Measurements from ENCODE around the gene HHIP.

Gene HHIP

DNA sequence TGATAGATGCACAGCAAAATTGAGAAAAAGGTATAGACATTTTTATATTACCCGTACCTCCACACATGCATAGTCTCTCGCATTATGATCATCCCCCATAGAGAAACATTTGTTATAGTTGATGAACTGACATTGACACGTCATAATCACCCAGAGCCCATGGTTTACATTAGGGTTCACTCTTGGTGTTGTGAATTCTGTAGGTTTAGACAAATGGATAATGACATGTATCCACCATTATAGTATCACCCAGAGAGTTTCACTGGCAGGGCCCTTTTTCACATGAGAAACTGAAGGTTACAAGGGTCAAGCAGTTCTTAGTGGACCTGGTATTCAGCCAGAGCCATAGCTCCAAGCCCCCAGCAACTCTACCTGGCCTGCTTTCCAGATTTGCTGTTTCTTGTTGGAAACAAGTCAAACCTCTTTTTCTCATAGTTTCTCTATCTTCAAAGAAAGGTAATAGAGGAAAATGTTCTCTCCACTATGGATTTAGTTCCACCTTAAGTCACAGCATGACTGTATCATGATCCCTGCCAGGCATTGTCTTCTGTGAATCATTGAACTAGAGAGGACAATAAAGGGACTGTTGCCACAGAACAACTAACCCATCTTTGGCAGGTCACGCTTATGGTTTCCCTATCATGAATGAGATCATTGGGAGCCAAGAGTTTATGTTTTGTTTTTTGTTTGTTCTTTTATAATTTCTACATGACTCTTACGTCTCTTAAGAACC lies 64.0 kb downstream of the HHIP start:
- DNase-seq (ENCODE audit: low spot score), result no peak

DNA sequence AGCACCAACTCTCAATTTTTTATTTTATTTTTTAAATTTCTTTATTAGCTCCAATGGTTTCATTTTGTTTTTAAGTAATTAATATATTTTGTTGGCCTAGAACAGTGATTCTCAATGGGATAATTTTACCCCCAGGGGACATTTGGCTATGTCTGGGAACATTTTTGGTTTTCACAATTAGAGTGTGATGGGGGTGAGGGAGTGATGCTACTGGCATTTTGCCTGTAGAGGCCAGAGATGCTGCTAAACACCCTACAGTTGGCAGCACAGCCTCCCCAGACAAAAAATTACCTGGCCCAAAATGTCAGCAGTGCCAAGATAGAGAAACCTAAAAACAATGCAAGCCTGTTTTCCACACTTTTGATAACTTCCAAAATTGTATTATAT lies 64.6 kb downstream of the HHIP start:
- no peak for DNase-seq (ENCODE audit: low spot score)

DNA sequence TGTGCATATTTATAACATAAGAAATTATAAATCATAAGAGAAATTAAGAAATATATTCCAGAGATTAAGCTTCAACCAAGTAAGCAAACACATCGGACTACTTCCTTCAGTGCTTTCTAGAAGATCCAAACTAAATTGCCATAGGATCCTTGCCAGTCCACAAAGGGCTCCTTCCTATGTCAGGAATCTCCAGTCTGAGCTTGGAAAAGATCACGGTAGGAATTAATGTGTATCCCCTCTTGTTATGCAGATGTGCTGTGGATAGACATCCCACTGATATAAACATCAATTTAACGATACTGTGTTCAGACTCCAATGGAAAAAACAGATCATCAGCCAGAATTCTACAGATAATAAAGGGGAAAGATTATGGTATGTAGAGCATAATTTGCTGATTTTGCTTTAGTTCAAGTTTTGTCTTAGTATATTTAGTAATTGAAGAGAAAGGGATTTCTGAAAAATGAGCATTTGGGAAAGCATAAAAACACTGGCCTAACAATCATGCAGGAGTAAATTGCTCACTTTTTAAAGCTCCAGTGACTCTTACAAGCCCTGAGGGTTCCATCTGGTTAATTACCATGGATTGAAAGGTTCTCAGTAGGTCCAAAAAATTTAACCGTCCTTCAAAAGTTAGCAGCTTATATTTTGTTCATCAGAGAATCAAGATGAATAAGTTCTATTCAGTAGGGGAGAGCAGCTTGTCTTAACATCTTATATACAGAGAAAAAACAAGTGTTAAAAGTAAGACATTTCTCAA lies 65.9 kb downstream of the HHIP start:
- no peak for DNase-seq (ENCODE audit: low spot score)

DNA sequence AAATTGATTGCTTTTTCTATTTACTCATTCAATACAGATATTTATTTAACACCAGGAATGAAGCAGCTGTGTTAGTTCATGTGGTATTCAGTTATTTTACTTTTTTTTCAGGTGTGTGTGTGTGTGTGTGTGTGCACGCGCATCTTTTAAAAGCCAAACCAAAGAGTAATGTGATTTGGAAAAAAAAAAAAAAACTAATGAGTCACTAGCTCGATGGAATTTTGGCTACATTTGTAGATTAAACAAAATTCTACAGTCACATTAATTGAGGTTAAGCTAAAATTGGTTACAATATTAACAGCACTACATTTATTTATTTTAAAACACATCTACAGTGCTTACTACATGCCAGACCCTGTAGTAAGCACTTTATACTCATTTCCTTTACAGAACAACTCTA lies 66.8 kb downstream of the HHIP start:
- no peak for DNase-seq (ENCODE audit: low spot score)

DNA sequence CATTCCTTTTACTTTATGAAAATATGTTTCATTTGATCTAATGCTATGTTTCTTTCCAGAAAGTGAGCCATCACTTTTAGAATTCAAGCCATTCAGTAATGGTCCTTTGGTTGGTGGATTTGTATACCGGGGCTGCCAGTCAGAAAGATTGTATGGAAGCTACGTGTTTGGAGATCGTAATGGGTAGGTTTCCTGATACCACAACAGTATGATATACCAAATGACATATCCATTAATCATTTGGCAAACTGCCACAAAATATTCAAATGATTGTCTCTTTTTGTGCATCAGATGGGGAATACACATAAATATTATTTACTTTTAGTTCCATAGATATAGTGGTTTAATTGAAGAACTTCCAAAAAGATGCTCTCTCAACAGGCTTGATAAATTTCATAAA lies 68.2 kb downstream of the HHIP start:
- no peak for DNase-seq (ENCODE audit: low spot score)

DNA sequence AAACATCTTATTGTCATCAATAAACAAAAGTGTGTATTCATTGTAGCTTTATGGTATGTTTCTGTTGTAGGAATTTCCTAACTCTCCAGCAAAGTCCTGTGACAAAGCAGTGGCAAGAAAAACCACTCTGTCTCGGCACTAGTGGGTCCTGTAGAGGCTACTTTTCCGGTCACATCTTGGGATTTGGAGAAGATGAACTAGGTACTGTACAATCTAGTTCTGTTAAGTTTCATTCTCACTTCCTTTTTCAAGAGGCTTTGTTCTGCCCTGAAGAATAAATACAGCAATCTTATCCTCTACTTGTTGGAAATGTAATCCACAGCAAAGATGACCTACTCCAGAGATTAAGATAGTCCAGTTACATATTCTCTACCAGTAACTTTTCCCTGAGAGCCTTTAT lies 69.3 kb downstream of the HHIP start:
- no peak for DNase-seq (ENCODE audit: low spot score)

DNA sequence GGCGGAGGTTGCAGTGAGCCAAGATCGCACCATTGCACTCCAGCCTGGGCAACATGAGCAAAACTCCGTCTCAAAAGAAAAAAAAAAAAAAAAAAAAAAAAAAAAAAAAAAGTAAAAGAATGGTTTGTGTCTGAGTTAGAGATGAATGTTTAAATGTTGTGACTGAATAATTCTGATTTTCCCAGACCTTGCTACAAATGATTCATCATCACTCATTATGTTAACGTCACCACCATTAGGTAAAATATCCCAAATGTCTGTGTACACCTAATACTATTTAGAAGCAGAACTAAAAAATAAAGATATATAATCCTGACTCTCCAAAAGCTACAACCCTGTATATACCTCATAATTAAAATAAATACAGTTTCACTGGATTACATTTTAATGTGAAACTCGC lies 70.8 kb downstream of the HHIP start:
- no peak for DNase-seq (ENCODE audit: low spot score)

DNA sequence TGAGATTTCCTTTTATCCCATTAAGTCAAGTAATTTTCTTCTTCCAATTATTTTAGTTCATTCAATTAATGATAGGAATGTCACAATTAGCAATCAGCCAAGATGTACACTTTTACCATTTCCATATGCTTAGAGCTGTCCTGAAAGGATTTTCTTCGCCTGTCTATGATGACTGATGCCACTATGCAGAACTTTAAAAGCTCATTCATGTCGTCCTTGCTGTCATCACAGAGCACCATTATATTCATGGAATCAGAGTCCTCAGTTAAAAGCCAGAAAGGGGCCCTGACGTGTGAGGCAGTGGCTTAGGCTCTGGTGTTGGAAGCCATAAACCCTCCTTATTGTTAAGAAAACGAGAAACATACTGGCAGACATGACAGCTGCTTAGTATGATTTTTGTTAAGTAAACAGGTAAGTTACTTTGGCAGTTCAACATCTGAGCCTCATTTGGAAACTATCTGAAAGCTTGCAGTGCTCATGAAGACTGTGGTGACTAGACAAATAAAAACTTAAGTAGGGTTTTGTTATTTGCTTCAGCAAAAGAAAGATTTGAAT lies 73.1 kb downstream of the HHIP start:
- no peak for DNase-seq (ENCODE audit: low spot score)

DNA sequence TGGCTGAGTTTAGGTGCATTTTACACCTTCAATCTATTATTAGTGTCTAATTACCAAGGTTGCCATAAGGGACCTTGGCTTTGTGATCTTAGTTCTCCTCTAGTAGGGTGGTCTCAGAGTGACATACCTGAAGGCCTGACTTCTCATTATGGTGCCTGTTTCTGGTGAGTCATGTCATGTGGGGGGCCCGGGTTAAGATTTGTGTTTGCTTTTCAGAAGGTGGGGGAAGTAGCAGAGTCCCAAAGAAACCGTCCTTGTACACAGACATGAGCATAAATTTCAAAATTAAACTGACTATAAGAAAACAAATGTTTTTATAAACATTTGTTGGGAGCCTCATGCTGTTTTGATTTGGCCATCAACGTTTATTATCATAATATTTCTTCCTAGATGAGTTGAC lies 74.5 kb downstream of the HHIP start:
- no peak for DNase-seq (ENCODE audit: low spot score)

DNA sequence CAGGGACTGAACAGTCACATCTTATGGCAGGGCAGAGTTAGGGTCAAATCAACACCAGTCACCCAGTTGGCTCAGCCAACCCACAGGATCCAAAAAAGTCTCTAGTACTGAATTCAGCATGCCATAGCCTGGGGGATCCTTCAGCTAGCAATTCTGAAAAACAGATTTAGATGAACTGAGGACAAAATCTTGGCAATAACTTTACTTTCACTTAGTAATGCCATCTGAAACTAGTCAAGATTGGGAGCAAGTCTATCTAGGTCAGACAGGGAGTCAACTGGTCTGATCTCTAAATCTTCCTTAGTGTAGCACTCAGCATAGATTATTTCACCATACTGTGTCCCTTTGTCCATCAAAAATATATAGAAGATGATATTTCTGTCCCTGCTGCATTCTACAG lies 76.0 kb downstream of the HHIP start:
- DNase-seq (ENCODE audit: low spot score), result no peak

DNA sequence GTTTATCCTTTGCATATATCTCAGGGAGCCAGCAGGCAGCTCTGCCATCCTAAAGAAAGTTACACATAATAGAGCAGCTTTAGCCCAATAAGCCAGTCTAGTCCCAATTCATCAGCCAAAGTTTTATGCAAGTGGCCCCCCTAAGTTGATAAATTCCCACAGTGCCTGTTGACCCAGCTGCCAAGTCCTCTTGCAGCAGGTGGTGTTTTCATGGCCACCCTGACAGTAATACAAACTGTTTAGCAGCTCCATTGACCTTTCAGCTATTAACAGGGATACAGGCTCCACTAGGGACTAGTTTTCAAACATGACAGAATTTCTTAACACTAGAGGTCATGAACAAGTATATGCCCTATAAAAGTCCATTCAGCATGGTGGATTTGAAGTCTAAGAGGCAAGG lies 77.5 kb downstream of the HHIP start:
- no peak for DNase-seq (ENCODE audit: low spot score)

DNA sequence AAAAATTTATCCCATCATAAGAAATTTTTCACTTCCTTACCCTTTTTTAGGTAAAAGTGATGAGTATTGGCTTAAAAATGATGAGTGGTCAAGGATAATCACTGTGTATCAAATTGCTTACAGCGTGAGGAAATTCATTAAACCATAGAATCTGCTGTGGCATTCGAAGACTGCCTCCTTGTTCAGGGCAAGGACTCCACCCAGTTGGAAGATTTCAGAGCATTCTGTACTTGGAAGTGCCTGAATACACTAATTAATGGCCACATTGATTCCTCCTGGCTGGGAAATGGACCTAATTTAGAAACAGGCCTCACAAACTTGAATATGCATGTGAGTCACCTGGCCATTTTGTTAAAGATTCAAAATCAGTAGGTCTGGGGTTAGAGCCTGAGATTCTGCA lies 83.2 kb downstream of the HHIP start:
- DNase-seq (ENCODE audit: low spot score), result no peak

DNA sequence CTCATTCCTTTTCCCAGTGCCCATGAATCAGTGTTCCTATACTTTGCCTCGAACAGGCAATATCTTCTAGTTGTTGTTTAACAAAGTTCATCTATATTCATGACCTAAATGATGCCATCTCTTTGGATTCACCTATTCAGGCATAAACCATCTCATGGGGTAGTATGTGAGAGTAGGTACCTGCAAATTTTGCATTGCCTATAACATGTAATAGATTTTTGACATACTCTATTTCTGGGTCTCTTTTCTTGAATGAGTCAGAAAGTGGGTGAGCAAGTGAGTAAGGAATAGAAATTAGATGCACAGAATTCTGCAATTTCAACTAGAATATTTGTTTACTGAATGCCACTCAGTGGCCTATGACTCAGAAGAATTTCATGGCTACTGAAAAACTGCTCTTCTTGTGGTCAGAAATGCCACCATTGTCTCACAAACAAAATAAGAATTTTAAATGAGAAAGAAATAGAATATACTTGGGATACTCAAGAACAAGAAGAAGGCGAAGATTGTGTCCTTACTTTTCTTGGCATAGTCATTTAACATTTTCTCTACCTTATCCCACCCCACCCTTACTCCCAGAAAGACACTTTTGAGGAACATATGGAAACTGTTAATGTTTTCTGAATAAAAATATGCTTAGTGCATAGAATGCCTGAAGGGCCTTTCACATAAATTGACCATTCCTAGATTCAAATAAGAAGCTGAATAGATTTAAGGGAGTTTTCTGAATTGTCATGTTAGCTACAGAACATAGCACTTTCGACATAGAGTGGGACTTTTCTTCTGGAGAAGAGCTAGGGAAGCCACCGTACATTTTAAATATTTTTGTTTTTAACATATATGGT lies 86.8 kb downstream of the HHIP start:
- no peak for DNase-seq (ENCODE audit: low spot score)

DNA sequence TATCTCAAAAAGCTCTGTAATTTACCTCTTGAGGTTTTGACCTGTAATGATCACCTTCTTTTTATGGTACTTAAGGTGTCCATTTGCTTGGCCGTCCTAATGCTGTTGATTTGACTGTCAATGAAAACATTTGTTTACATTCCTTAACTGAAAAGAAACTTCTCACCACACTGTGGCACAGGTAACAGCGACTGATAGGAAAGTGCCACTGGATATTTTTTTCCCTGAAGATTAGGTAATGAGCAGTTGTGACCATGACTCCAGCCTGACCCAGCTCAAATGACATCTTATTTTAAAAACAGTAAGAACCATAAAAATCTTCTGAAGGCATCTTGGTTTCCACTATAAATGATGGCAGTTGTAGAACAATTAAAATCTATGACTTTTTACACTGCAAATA lies 87.6 kb downstream of the HHIP start:
- no peak for DNase-seq (ENCODE audit: low spot score)

DNA sequence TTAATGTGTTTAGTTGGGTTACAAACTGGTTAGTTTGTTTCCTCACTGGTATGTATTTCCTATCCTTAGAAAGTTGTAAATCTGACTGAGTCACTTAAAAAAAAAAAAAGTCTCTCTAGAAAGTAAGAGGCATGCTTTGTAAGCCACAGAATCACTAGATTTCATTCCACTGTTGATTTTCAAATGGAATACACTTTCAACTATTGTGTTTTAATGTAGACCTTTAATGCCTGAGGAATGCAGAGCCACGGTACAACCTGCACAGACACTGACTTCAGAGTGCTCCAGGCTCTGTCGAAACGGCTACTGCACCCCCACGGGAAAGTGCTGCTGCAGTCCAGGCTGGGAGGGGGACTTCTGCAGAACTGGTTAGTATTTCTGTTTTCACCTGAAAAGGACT lies 88.6 kb downstream of the HHIP start:
- DNase-seq (ENCODE audit: low spot score), result no peak

DNA sequence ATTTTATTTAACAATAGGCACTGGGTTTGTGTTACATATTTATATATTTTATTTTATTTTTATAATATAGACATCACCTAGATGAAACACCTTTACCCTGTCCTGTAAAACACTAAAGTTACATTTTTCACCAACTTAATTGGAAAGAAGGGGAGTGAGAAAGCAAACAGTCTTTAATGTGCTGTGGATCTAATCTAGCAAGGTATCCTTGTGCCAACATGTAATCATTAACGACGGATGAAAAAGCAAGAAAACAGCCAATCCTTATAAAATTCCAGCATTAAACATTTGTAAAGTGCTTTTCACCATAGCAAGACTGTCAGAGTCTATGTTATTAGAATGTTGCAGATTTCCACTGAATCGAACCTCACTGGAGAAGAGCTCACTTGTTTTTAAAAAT lies 92.7 kb downstream of the HHIP start:
- no peak for DNase-seq (ENCODE audit: low spot score)

DNA sequence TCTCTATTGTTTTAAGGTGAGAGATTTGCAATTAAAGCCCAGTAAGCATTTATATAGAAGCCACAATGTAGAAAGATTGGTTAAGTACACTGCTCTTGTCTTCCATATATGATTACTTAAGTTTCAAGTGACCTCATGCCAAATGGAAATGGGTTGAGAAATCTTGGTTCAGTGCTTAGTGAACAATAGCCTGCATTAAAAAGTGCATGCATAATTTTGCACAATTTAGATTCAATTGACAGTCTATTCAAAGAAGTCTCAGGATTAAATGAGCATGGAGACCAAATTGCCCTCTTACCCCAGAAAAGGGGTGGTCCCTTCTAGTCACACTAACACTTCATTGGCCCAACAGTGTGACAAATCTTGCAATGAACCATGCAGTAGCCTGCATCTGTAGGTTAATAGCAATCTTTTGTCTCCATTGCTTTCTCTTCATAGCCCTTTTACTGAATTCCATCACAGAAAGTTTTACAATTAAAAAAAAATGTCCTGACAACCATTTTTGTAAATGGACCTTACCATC lies 93.6 kb downstream of the HHIP start:
- no peak for DNase-seq (ENCODE audit: low spot score)

DNA sequence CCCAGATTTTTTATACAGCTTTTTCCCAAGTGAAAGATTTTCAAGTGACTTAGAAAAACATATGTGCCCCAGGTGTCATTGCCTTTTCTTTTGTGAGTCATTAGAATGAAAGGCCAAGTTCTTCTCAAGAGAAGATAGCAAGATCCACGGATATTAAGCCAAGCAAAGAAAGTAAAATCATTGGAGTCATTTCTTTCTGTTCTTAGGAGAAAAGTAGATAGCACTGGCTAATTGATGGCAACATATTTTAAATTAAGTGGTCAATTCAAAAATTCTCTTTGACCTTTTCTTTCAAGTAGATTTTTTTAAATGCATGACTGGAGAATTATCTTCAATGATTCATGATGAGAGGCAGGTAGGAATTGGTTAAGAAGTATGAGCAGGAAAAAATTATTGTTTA lies 94.4 kb downstream of the HHIP start:
- no peak for DNase-seq (ENCODE audit: low spot score)

DNA sequence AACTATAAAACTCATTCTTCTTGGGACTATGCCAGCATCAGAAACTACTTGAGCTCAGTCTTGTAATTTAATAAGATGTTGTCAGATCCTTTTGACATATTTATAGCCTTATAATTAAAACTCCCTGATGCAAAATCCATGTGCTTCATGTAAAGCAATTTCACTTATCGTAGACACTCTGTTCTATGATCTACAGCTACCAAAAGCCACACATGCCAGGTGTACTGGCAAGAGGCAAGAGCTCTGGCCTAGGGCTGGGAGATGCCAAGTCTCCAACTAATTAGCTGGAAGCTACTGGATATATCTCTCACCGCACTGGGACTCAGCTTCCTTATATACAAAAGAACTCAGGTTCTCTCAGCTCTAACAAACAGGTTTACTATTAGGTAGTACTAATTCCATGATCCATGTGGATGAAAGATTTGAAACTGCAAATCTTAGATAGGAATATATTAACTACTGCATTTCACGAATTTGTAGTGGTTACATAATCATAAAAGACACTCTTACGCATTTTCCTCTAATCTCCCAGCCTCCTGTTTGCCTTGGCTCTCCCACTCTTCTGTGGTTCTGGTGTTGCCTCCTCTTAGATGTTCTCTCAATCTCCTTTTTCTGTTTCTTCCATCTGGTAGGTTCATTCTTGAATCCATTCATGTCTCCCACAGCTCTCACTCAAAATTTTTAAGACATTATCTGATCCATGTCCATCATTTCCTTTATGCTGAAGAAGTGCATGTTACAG lies 103.0 kb downstream of the HHIP start:
- DNase-seq (ENCODE audit: low spot score), result no peak

DNA sequence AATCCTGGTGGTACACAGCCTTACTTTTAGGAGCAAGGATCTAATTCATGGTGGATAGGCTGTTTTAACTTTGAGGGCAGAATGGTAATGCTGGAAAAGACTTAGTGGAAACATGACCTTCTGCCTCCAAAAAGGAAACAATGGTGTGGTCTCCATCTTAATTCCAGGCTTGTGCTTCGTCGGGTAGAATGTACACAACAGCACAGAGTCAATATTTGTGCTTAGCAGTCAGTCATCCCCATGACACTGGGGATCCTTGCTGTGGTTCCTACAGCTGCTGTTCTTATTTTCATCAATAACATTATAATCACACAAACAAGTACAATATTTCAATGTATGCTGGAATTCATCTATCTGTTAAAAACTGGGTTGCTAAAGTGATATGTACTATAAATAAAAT lies 104.4 kb downstream of the HHIP start:
- no peak for DNase-seq (ENCODE audit: low spot score)

DNA sequence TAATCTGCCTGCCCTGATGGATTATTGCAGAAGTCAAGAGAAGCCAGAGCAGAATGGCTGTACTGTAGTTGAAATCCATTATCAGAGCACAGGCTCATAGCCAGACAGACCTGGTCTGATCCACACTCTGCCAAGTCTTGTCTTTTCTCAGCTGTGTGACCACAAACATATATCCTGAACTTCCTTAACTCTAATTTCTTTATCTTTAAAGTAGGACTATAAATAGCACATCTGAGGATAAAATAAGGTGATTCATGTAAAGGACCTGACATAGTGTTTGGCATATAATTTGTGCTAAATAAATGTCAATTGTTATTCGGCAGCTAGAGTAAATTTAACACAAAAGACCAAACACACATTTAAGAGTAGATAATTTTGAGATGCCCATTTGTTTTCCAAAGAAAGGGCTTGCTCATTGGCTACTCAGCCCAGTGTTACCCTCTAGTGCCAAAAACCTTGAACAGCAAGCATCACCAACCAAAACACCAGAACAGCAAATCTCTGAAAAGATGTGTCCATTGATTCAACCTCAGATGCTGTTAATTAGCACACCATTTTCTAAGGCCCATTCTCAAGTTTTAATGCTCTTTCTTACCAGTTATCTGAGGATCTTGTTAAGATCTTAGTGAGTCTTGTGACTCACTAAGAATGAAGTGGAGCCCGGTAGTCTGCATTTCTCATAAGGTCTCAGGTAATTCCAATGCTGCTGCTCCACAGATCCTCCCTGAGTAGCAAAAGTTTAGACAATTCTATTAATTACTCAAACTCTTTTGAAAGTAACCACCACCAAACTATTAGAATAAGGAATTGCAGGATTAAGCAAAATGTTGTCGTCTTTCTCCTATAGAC lies 108.8 kb downstream of the HHIP start:
- DNase-seq (ENCODE audit: low spot score), result no peak

Data from hematopoietic multipotent progenitor cell treated with erythropoietin and hydrocortisone succinate and interleukin-3 and kit ligand, for 15 days (in vitro differentiated cells).